GM10266 (cell line): Measurements from ENCODE around the gene LAMTOR1.
"Not testable (repeated sequence)": the region's sequence is repeated elsewhere in the genome, so short reads cannot be mapped to it uniquely, and the experiment has no call there.

ENCODE experiments used
- DNase-seq: peaks from one replicate; pipeline ENCODE4 v3.0.0; 2012; ENCODE audit errors: extremely low spot score
- CTCF ChIP-seq: IDR thresholded peaks from 2 replicates; pipeline ENCODE4 v1.5.1; 2012; ENCODE audit warnings: mild to moderate bottlenecking, low read depth; ENCODE audit not compliant: control insufficient read depth, insufficient read depth; ENCODE audit errors: missing control alignments

Gene LAMTOR1

DNA sequence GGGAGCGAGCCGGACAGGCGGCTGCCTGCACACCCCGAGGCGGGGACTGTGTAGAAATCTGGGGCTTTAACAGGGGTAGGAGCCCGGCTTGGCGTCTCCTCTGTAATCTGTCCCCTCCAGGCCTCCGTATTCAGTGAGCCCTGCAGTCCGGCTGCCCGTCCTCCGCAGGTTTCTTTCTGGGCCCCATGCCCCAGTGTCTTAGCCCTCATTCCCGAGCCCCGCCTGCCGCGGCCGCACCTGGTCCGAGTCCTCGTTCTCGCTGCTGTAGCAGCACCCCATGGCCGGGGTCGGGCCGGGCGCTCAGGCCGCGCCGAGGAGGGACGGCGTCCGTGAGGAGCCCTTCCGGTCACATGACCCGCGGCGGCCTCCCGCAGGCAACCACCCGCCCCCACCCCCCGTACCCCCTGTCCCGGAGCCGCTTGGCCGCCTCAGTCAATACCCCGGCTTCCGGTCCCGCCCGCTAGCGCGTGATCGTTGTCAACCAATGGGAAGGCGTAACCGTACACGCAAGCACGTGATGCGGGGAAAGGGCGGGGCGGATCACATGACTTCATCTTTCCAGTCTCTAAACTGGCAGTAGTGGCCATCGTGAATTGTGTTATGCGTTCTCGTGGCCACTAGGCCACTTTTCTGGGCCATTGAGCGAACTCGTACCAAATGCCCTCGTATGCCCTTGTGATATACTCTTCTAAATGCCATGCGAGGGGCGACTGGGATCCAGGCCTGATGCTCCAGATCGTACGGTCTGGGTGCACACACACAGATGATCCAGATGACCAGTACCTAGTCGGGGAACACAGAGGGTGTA lies at the start of gene LAMTOR1:
Gene LAMTOR1, minus strand, starts transcription at position 352 of the 808 bp plus-strand sequence. Its CDS starts 73 bp downstream, at position 279.
- peak; percentile 92 for DNase-seq
- TF ChIP-seq CTCF: peak; percentile 14

DNA sequence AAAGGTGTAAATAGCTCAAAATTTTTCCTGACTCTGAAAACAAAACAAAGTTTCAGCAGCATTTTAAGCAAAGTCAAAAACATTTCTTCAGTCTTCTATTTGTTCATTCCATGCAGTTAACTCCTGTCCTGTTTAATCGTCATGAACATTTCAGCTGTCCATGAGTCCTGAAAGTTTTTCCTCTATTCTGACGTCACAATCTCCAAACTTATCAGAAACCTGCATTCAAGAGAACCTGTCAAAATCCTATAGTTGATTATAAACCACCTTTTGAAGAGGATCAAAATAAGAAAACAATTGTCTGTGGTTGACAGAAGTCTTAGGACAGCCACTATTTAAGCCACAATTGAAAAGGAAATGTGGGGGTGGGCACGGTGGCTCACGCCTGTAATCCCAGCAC lies 47.8 kb upstream of the LAMTOR1 start:
- no peak for TF ChIP-seq CTCF
- DNase-seq: no peak

DNA sequence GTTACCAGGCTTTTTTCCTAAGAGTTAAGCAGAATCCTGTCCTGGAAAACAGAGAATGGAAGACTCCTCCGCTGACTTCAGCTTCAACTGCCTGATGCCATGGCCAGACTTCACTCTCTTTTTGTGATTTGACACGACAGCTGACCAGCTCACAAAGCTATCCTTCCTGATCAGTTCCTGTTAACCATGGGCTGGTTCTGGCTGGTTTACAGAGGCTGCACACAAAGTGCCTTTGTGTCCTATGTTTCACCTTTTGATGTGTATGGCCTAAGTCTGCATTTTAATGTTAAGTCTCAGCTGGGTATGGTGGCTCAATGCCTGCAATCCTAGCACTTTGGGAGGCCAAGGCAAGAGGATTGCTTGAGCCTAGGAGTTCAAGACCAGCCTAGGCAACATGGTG lies 43.5 kb upstream of the LAMTOR1 start:
- no peak for DNase-seq
- no peak for TF ChIP-seq CTCF

DNA sequence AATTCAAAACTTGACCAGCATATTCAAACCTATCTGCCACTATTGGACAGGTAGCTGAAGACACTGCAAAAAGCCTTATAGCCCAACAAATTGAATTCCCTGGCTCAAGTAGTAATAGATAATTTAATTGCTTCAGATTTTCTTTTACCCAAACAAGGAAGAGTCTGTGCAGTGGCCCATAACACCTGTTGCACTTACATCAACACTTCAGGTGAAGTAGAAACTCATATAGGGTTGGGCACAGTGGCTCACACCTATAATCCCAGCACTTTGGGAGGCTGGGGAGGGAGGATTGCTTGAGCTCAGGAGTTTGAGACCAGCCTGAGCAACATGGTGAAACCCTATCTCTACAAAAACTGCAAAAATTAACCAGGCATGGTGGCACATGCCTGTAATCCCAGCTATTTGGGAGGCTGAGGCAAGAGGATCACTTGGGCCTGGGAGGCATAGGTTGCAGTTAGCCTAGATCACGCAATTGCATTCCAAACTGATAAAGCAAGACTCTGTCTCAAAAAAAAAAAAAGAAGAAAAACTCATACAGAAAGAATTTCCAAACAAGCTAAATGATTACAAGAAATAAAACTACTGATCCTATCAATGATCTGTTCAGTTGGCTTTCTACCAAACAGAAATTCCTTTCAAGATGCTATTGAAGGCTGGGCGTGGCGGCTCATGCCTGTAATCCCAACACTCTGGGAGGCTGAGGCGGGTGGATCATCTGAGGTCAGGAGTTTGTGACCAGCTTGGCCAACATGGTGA lies 41.9 kb upstream of the LAMTOR1 start:
- DNase-seq: no peak
- TF ChIP-seq CTCF: no peak

- DNase-seq: not testable (repeated sequence)
These were observed 39.4 kb upstream of the LAMTOR1 start for GRCh38 chr11:72142543-72142942.

DNA sequence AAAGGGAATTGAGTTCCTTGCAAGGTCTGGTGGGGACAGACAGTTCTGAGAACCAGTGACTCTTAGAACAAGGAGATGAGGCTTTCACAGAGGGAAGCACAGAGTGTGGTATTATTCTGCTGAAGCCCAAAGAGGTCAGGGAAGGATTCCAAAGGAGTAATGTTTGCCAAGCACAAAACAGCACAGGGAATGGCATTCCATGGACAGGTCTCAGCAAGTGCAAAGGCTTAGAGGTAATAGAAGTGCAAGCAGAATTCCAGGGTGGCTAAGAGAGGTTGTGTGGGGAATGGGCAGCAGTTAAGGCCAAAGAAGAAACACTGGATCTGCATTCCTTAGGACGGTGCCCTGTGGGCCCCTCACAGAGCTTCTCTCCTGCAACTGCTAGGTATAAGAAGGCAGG lies 39.0 kb upstream of the LAMTOR1 start:
- DNase-seq: not testable (repeated sequence)

DNA sequence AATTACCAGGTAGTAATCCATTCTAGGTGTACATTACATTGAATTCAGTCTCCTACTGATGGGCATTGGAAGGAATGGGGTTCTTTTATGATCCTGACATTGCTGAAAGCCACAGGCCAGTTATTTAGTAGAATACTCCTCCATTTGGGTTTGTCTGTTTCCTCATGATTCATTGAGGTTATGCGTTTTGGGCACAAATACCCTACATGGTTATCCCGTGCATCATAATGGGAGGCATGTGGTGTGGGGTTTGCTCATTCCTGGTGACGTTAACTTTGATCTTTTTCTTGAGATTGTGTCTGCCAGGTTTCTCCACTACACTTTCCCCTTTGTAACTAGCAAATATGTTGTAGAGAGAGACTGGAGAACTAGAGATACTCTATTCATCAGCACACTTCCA lies 38.0 kb upstream of the LAMTOR1 start:
- DNase-seq: no peak
- no peak for TF ChIP-seq CTCF

- no peak for DNase-seq
- no peak for TF ChIP-seq CTCF
These were observed 37.6 kb upstream of the LAMTOR1 start for GRCh38 chr11:72140661-72141060.
